Uterus (tissue), 4 donors: ENCODE results near the gene FOXC1. TPM values are rescaled to one million over a fixed set of nuclear protein-coding genes. Genes with fewer than 3 reads are reported as not detected.

Experiments used
- DNase-seq, 2 donors: peaks; one replicate each; pipeline ENCODE4 v3.0.0-alpha.2; 2019 to 2020
- H3K27ac ChIP-seq, 2 donors: fragments of 200-600 bp; sonication (generic); 1 replicate in 1 of 2; 2 replicates in 1 of 2; pipeline ENCODE4 v1.5.1; 2016 to 2018
- H3K27me3 ChIP-seq, 2 donors: fragments of 200-600 bp; sonication (generic); one replicate each; pipeline ENCODE4 v1.5.1; 2018 to 2019; ENCODE audit warnings: control low read depth in 1 of 2
- H3K36me3 ChIP-seq, 2 donors: fragments of 200-600 bp; sonication (generic); one replicate each; pipeline ENCODE4 v1.5.1; 2019; ENCODE audit warnings: control low read depth in 1 of 2
- H3K4me1 ChIP-seq, 2 donors: fragments of 200-600 bp; sonication (generic); one replicate each; pipeline ENCODE4 v1.5.1; 2018 to 2019; ENCODE audit warnings: control low read depth in 1 of 2
- H3K4me3 ChIP-seq, 2 donors: fragments of 200-600 bp; sonication (generic); 1 replicate in 1 of 2; 2 replicates in 1 of 2; pipeline ENCODE4 v1.5.1; 2018 to 2019; ENCODE audit warnings: mild to moderate bottlenecking in 1 of 2
- H3K9me3 ChIP-seq, 2 donors: fragments of 200-600 bp; sonication (generic); one replicate each; pipeline ENCODE4 v1.5.1; 2019; ENCODE audit warnings: control low read depth in 1 of 2
- CTCF ChIP-seq, 4 experiments: fragments of 200-600 bp in 2 of 4; fragments of 450-650 bp in 2 of 4; sonication (generic) in 2 of 4; IDR thresholded peaks; one replicate each; pipeline ENCODE4 v1.5.1; 2016 to 2019; ENCODE audit warnings: antibody characterized with exemption in 4 of 4, mild to moderate bottlenecking in 2 of 4, moderate library complexity in 1 of 4
- POLR2A ChIP-seq, 2 donors: fragments of 450-650 bp; IDR thresholded peaks; one replicate each; pipeline ENCODE4 v1.6.1; 2016; ENCODE audit warnings: antibody characterized with exemption in 2 of 2, mild to moderate bottlenecking in 1 of 2, moderate library complexity in 1 of 2
- intact Hi-C: fragments of 100-400 bp; cut with DNase I; formaldehyde crosslinking; loops from one replicate; pipeline ENCODE4 v1.15.1; 2023; ENCODE audit warnings: low total_unique reads
- total RNA-seq, 4 donors: library from RNA; depleted of rRNA in 3 of 4; stranded (reverse); fragments of >200 nt in 3 of 4; gene quantifications; one replicate each; pipeline versions ENCODE4 v1.1.0 to v1.2.4, GENCODE V29; 2014 to 2023
- donor health status: DM: yes; HTN: yes; CAD: no.

Gene FOXC1
- total RNA-seq, 4 donors from 2014 or later = 1.8 to 15.2 (median 5.1) TPM

GRCh38 chr6:1577896-1578745 lies 31.6 kb upstream of the FOXC1 start:
- intact Hi-C loops = no loop called here
- no peaks in the 10 kb centered on the region for H3K9me3 ChIP-seq
- H3K36me3 ChIP-seq = no peaks in the 10 kb centered on the region
- H3K4me1 ChIP-seq = no peaks in the 10 kb centered on the region
- DNase-seq = no peak
- no peaks in the 10 kb centered on the region for H3K27me3 ChIP-seq
- H3K27ac ChIP-seq = no peak overlapping the region
- H3K4me3 ChIP-seq = no peak overlapping the region
- TF ChIP-seq CTCF (IDR thresholded peaks at IDR 0.05) (no peak), POLR2A (IDR thresholded peaks at IDR 0.05) (no peak)

- no peak for DNase-seq
- Histone ChIP-seq H3K4me1 (no peaks in the 10 kb centered on the region), H3K4me3 (no peak overlapping the region), H3K9me3 (no peaks in the 10 kb centered on the region), H3K27ac (no peak overlapping the region), H3K27me3 (no peaks in the 10 kb centered on the region), H3K36me3 (no peaks in the 10 kb centered on the region)
- intact Hi-C loops = no loop called here
- TF ChIP-seq CTCF (IDR thresholded peaks at IDR 0.05) (no peak), POLR2A (IDR thresholded peaks at IDR 0.05) (no peak)
Observed at GRCh38 chr6:1579096-1579495, 30.6 kb upstream of the FOXC1 start.

- no peaks in the 10 kb centered on the region for H3K4me1 ChIP-seq
- TF ChIP-seq POLR2A (IDR thresholded peaks at IDR 0.05) (no peak), CTCF (IDR thresholded peaks at IDR 0.05) (no peak)
- no peaks in the 10 kb centered on the region for H3K27me3 ChIP-seq
- DNase-seq = no peak
- no peaks in the 10 kb centered on the region for H3K9me3 ChIP-seq
- no peak overlapping the region for H3K4me3 ChIP-seq
- intact Hi-C loops = no loop called here
- no peak overlapping the region for H3K27ac ChIP-seq
- no peaks in the 10 kb centered on the region for H3K36me3 ChIP-seq
Observed at GRCh38 chr6:1580109-1580508, 29.6 kb upstream of the FOXC1 start.

- intact Hi-C loops = no loop called here
- no peaks in the 10 kb centered on the region for H3K36me3 ChIP-seq
- no peak overlapping the region for H3K4me3 ChIP-seq
- H3K9me3 ChIP-seq = no peaks in the 10 kb centered on the region
- no peaks in the 10 kb centered on the region for H3K4me1 ChIP-seq
- no peak overlapping the region for H3K27ac ChIP-seq
- no peak for DNase-seq
- TF ChIP-seq POLR2A (IDR thresholded peaks at IDR 0.05) (no peak), CTCF (IDR thresholded peaks at IDR 0.05) (no peak)
- no peaks in the 10 kb centered on the region for H3K27me3 ChIP-seq
Observed at GRCh38 chr6:1580585-1580984, 29.1 kb upstream of the FOXC1 start.

- Histone ChIP-seq H3K27me3 (no peaks in the 10 kb centered on the region), H3K27ac (no peak overlapping the region), H3K4me1 (no peaks in the 10 kb centered on the region), H3K4me3 (no peak overlapping the region), H3K36me3 (no peaks in the 10 kb centered on the region), H3K9me3 (no peaks in the 10 kb centered on the region)
- no peak for TF ChIP-seq CTCF (IDR thresholded peaks at IDR 0.05)
- no peak for TF ChIP-seq POLR2A (IDR thresholded peaks at IDR 0.05)
- intact Hi-C loops = no loop called here
- DNase-seq = no peak
Observed at GRCh38 chr6:1581120-1581991, 28.4 kb upstream of the FOXC1 start.
